Tibial nerve (tissue), 3 donors: ENCODE data around the gene ULBP2.

Experiments used
- POLR2A ChIP-seq, 2 donors: fragments of 450-650 bp; IDR thresholded peaks; one replicate each; pipeline ENCODE4 v1.6.1; 2017; ENCODE audit warnings: antibody characterized with exemption in 2 of 2, mild to moderate bottlenecking in 2 of 2, moderate library complexity in 2 of 2
- TF ChIP-seq, protein P1 (sequence below), 5 experiments: fragments of 200-600 bp in 3 of 5; fragments of 450-650 bp in 2 of 5; sonication (generic) in 3 of 5; IDR thresholded peaks; one replicate each; pipeline ENCODE4 v1.5.1; 2016 to 2019; ENCODE audit warnings: antibody characterized with exemption in 5 of 5, mild to moderate bottlenecking in 3 of 5, moderate library complexity in 2 of 5

DNA sequence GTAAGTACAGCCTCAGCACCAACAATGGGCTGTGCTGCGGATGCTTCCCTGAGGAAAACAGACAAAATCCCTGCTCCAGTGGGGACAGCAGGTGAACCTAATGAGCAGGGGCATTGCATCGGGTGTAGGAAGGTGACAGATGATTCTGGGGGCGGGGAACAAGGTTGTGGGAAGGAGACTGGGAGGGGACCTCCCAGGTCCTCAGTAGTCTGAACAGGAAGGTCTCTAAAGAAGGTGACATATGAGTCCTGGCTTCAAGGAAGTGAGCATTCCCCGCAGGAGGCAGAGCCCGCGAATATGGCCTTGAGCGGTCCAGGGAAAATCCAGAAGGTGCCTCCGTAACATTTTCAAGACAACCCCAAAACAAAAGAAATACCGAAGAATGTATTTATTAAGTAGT is 41.3 kb downstream of the ULBP2 start:
- TF ChIP-seq, protein P1, sequence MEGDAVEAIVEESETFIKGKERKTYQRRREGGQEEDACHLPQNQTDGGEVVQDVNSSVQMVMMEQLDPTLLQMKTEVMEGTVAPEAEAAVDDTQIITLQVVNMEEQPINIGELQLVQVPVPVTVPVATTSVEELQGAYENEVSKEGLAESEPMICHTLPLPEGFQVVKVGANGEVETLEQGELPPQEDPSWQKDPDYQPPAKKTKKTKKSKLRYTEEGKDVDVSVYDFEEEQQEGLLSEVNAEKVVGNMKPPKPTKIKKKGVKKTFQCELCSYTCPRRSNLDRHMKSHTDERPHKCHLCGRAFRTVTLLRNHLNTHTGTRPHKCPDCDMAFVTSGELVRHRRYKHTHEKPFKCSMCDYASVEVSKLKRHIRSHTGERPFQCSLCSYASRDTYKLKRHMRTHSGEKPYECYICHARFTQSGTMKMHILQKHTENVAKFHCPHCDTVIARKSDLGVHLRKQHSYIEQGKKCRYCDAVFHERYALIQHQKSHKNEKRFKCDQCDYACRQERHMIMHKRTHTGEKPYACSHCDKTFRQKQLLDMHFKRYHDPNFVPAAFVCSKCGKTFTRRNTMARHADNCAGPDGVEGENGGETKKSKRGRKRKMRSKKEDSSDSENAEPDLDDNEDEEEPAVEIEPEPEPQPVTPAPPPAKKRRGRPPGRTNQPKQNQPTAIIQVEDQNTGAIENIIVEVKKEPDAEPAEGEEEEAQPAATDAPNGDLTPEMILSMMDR (IDR thresholded peaks at IDR 0.05), result no peak
- TF ChIP-seq POLR2A (IDR thresholded peaks at IDR 0.05), result no peak
